HCT116 (cell line): ENCODE measurements around the gene NT5C3A.

Experiments
- RAD21 ChIP-seq: IDR thresholded peaks from 2 replicates; pipeline ENCODE4 v1.6.1; 2012; ENCODE audit warnings: low read depth, mild to moderate bottlenecking
- TF ChIP-seq, protein P1 (sequence below), 3 experiments: fragments of 200-600 bp in 1 of 3; sonication (generic) in 1 of 3; IDR thresholded peaks in 2 of 3; conservative IDR thresholded peaks in 1 of 3; 2 replicates each; pipeline ENCODE4 v1.5.1; 2012 to 2017; ENCODE audit warnings: low read depth in 2 of 3, low read length in 2 of 3, antibody characterized with exemption in 1 of 3, borderline replicate concordance in 1 of 3, control low read depth in 1 of 3, mild to moderate bottlenecking in 1 of 3, mixed read lengths in 1 of 3, mixed run types in 1 of 3, moderate library complexity in 1 of 3; ENCODE audit not compliant: insufficient read depth in 1 of 3

DNA sequence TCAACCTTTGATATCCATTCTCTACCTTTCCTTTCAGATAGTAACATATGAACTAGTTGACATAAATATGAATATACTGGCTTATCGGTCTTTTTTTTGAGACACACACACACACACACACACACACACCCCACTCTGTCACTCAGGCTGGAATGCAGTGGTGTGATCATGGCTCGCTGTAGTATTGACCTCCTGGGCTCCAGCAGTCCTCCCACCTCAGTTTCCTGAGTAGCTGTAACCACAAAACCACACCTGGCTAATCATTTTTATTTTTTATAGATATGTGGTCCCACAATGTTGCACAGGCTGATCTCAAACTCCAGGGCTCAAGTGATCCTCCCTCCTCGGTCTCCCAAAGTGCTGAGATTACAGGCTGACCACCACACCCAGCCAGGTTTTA is 14.2 kb upstream of the NT5C3A start:
- TF ChIP-seq RAD21, result no peak
- TF ChIP-seq, protein P1, sequence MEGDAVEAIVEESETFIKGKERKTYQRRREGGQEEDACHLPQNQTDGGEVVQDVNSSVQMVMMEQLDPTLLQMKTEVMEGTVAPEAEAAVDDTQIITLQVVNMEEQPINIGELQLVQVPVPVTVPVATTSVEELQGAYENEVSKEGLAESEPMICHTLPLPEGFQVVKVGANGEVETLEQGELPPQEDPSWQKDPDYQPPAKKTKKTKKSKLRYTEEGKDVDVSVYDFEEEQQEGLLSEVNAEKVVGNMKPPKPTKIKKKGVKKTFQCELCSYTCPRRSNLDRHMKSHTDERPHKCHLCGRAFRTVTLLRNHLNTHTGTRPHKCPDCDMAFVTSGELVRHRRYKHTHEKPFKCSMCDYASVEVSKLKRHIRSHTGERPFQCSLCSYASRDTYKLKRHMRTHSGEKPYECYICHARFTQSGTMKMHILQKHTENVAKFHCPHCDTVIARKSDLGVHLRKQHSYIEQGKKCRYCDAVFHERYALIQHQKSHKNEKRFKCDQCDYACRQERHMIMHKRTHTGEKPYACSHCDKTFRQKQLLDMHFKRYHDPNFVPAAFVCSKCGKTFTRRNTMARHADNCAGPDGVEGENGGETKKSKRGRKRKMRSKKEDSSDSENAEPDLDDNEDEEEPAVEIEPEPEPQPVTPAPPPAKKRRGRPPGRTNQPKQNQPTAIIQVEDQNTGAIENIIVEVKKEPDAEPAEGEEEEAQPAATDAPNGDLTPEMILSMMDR (IDR thresholded peaks at IDR 0.05 in 2 of 3, conservative IDR thresholded peaks at IDR 0.05 in 1 of 3; ENCODE audit: borderline replicate concordance in 1 of 3, insufficient read depth in 1 of 3, low read depth in 2 of 3, low read length in 2 of 3), result no peak
